LNCaP clone FGC (cell line): ENCODE results near the gene TM7SF2.

Experiments used
- DNase-seq: peaks from one replicate; pipeline ENCODE4 v3.0.0-alpha.2; 2011; ENCODE audit warnings: low read depth
- H3K4me3 ChIP-seq: 2 replicates; pipeline ENCODE4 v1.5.1; 2011; ENCODE audit warnings: mild to moderate bottlenecking, low read depth, low read length, control low read depth
- CTCF ChIP-seq: IDR thresholded peaks from 2 replicates; pipeline ENCODE4 v1.5.1; 2012; ENCODE audit warnings: mild to moderate bottlenecking; ENCODE audit not compliant: control insufficient read depth, insufficient read depth; ENCODE audit errors: extremely low read depth

Gene TM7SF2

GRCh38 chr11:65083134-65083833, 28.4 kb upstream of the TM7SF2 start:
- peak overlapping the region; percentile 99 for H3K4me3 ChIP-seq
- no peak for TF ChIP-seq CTCF
- DNase-seq: no peak

GRCh38 chr11:65083834-65084597, 27.7 kb upstream of the TM7SF2 start, which contains the start of the genes CDCA5 and ZFPL1:
TSS of gene CDCA5 (minus strand) at chr11:65084040. CDS start at chr11:65083978, 62 bp downstream.
TSS of gene ZFPL1 (plus strand) at chr11:65084222. CDS start at chr11:65084699, 477 bp downstream.
- H3K4me3 ChIP-seq: peak within 1 kb of the TSS; percentile 99
- peak; percentile 82 for DNase-seq
- TF ChIP-seq CTCF: no peak

GRCh38 chr11:65084598-65085375, 26.9 kb upstream of the TM7SF2 start:
- TF ChIP-seq CTCF: no peak
- peak overlapping the region; percentile 99 for H3K4me3 ChIP-seq
- no peak for DNase-seq

GRCh38 chr11:65085446-65085845, 26.2 kb upstream of the TM7SF2 start:
- H3K4me3 ChIP-seq: no peak overlapping the region
- no peak for TF ChIP-seq CTCF
- DNase-seq: no peak

GRCh38 chr11:65086809-65087208, 24.9 kb upstream of the TM7SF2 start:
- DNase-seq: no peak
- no peak for TF ChIP-seq CTCF
- no peak overlapping the region for H3K4me3 ChIP-seq

GRCh38 chr11:65087216-65087615, 24.5 kb upstream of the TM7SF2 start:
- H3K4me3 ChIP-seq: no peak overlapping the region
- TF ChIP-seq CTCF: no peak
- no peak for DNase-seq
